D721Med (cell line): ENCODE results near the gene PAPSS2.

Source experiments
- DNase-seq: peaks from one replicate; pipeline ENCODE4 v3.0.0; 2011; ENCODE audit warnings: low spot score; ENCODE audit not compliant: insufficient read length
- FAIRE-seq: peaks from 2 replicates; lab custom pipeline; 2011; peaks lifted over from hg19 to GRCh38; lab: Jason Lieb, UNC
- TF ChIP-seq, protein P1 (sequence below): IDR thresholded peaks from 2 replicates; pipeline ENCODE4 v1.5.1; 2012; ENCODE audit warnings: mild to moderate bottlenecking, control low read depth; ENCODE audit not compliant: insufficient read depth; ENCODE audit errors: missing control alignments

Gene PAPSS2

DNA sequence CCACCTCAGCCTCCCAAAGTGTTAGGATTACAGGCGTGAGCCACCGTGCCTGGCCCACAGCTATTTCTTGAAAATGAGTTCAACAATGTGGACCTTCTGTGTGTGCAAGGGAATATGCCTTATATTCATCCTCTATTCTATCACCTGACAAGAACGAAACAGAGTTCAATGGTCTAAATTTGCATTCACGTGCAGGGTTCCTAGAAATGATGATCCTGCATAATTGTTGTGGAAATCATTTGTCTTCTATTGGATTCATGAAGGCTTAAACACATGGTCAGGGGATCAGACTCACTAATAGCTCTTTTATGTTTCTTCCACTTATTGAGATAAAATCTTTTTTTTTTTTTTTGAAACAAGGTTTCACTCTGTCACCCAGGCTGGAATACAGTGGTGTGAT lies 23.7 kb downstream of the PAPSS2 start:
- FAIRE-seq (no peak), DNase-seq (no peak)
- TF ChIP-seq, protein P1, sequence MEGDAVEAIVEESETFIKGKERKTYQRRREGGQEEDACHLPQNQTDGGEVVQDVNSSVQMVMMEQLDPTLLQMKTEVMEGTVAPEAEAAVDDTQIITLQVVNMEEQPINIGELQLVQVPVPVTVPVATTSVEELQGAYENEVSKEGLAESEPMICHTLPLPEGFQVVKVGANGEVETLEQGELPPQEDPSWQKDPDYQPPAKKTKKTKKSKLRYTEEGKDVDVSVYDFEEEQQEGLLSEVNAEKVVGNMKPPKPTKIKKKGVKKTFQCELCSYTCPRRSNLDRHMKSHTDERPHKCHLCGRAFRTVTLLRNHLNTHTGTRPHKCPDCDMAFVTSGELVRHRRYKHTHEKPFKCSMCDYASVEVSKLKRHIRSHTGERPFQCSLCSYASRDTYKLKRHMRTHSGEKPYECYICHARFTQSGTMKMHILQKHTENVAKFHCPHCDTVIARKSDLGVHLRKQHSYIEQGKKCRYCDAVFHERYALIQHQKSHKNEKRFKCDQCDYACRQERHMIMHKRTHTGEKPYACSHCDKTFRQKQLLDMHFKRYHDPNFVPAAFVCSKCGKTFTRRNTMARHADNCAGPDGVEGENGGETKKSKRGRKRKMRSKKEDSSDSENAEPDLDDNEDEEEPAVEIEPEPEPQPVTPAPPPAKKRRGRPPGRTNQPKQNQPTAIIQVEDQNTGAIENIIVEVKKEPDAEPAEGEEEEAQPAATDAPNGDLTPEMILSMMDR: no peak

DNA sequence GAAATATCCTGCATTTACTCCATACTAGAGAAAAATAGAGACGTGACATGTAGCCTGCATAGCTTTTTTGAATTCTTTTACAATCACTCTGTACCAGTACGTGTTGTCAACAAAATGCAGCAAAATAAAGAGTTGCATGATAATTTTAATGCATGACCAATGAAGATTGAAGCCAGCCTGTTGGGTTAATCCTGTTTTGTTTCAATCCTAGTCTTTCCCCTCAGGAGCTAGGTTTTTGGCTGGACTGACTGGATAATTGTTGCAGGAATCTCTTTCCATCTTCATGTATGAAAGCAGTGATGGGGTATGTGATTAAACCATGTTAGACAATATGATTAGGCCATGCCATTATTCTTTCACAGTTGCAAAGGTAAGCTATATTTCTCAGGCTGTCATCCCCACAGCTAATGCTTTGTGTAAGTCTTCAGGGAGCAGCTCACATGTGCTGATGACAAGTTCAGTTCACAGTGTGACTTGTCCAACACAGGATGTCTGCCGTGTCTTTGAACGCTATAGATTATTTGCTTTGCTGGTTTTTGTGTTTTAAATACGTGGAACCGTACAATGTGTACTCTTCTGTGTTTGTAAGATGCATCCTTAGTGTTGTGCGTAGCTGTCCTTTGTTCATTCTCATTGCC lies 24.4 kb downstream of the PAPSS2 start:
- FAIRE-seq (no peak), DNase-seq (no peak)
- TF ChIP-seq, protein P1: no peak

DNA sequence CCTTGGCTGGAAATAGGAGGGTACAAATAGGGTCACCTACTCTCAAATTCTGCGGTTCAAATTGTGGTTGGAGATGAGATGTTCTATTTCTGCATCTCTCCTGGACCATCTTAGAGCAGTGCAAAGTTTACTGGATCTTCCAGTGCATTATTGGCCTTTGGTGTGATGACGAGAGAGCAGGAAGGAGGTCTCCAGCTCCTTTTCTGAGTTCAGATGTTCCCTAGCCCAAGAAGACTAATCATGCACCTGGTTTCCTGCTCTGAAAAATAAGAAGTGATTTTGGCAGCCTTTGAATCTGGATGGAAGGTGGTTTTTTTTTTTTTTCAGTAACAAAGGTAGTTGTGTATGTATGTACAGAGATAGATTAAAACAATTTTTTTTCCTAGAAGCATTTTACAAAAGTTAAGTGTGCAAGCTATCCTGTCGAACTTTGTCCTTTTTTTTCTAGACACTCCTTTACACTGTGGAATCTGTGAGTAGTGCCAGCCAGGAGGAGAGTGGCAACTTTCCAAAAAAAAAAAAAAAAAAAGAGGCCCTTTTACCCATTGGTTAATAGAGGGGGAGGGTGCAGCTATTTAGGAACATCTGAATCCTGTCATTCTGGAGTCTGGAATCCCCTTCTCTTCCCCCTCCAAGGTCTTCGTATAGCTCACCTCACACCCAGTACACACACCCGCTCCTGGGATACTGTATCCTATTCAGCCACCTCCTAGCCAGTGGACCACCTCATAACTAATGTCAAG lies 26.3 kb downstream of the PAPSS2 start:
- FAIRE-seq (no peak), DNase-seq (no peak)

DNA sequence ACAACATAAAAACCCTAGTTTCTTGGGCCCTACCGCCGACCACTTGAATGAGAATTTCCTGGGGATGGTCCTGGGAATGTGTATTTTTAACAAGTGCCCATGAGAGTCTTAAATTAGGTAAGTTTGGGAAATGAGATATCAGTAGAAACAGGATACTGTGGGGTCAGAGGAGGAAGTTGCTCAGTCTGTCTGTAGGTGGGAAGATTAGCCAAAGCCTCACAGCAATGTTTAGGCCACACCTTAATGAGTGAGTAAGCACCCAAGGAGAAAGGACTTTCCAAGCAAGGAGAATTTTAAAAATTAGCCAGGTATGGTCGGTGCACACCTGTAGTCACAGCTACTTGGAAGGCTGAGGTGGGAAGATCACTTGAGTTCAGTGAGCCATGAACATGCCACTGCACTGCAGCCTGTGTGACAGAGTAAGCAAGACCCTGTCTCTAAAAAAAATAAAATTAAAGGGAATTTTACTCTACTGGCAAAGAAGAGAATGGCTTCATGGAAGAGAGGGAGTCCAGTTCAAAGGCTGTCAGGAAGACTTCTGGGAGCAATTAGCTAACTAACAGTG lies 31.9 kb downstream of the PAPSS2 start:
- FAIRE-seq (no peak), DNase-seq (no peak)
- TF ChIP-seq, protein P1: no peak

More for the DNA sequence above, 26.3 kb downstream of the PAPSS2 start:
- TF ChIP-seq, protein P1: no peak

DNA sequence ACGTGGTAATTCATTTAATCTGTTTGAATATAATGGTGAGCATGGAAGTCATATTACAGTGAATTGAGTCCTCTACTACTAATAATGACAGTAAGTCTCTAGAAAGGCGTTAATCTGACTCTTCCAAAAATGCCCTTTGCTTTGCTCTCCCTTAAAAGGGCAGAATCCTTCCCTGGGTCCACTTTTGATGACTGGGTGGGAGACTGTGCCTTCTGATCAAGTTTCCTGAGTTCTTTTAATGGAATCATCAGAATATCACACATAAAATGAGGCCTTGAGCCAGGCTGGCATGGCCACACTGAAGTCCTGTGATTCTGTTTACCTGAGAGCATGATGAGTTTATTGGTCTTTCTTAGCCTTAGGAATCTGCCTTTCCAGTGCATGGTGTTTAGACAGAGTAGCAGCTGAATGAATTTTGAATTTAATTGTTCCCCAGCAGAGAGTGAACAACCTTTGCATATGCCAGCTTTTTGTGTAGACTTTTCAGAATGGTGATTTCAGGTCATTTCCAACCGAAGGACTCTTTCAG lies 33.3 kb downstream of the PAPSS2 start:
- FAIRE-seq: no peak
- TF ChIP-seq, protein P1: no peak
- DNase-seq: no peak

DNA sequence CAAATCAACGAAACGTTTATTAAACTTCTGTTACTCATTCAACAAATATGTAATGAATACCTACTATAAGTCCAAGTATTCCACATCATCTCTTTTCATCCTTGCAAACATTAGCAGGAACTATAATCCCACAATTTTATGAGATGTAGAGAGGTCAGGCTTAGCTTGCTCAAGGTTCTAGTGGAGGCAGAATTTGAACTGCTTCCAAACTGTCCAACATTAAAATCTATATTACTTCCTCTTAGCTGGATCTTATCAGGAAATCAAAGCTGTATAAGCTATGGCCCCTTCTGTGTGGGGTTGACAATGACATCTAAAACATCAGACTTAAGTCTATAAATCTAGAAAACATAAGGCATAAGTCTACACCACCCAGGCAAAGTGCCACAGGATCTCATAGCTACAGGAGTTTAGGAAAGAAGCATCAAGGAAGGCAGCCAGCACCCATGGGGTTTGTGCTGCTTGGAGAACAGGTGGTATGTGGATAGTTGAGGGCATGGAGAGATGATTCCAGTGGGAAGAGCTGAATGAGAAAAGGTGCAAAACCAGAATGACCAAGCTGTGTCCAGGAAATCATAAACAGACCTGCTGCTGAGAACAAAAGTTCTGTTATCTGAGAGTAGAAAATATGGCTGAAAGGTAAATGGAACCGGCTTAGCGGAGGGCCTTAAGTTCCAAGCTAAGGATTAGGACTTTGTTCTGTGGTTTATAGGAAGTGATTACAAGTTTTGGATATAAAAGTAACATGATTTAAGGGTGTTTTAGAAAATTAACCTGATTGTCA lies 34.5 kb downstream of the PAPSS2 start:
- TF ChIP-seq, protein P1: no peak
- DNase-seq (no peak), FAIRE-seq (no peak)
